CD4-positive, CD25-positive, alpha-beta regulatory T cell (primary cell): ENCODE measurements around the gene DIAPH3. TPM values are rescaled to one million over a fixed set of nuclear protein-coding genes. Genes with fewer than 3 reads are reported as not detected.

Experiments used
- ATAC-seq, 2 donors: fragments of 150-1000 bp; cut with Tn5 transposase; one replicate each; pipeline ENCODE4 v1.10.0; 2021; ENCODE audit warnings: low read depth in 2 of 2, moderate number of reproducible peaks in 2 of 2, moderate library complexity in 1 of 2
- DNase-seq, 3 donors: peaks; one replicate each; pipeline versions ENCODE4 v3.0.0 to v3.0.0-alpha.2; 2012 to 2022; ENCODE audit warnings: mixed read lengths in 1 of 3
- H3K27ac ChIP-seq: one replicate; pipeline ENCODE4 v1.7.0; 2013; ENCODE audit warnings: mild to moderate bottlenecking, low read length; ENCODE audit not compliant: insufficient read depth, poor library complexity, severe bottlenecking
- H3K27me3 ChIP-seq: one replicate; pipeline ENCODE4 v1.7.0; 2013; ENCODE audit warnings: low read length; ENCODE audit not compliant: control insufficient read depth, insufficient read depth
- H3K36me3 ChIP-seq: one replicate; pipeline ENCODE4 v1.7.0; 2013; ENCODE audit warnings: mild to moderate bottlenecking, low read length, moderate library complexity; ENCODE audit not compliant: control insufficient read depth, insufficient read depth
- H3K4me1 ChIP-seq: 2 replicates; pipeline ENCODE4 v1.7.0; 2013; ENCODE audit warnings: mild to moderate bottlenecking, low read length; ENCODE audit not compliant: insufficient read depth, control insufficient read depth, poor library complexity, severe bottlenecking
- H3K4me3 ChIP-seq: one replicate; pipeline ENCODE4 v1.7.0; 2013; ENCODE audit warnings: low read depth, mild to moderate bottlenecking, low read length, moderate library complexity
- H3K9me3 ChIP-seq, 2 experiments: 1 replicate in 1 of 2; 2 replicates in 1 of 2; pipeline ENCODE4 v1.7.0; 2013; ENCODE audit warnings: low read length in 2 of 2, mild to moderate bottlenecking in 1 of 2, moderate library complexity in 1 of 2; ENCODE audit not compliant: control insufficient read depth in 2 of 2
- H3K27ac Mint-ChIP-seq, 3 donors: one replicate each; pipeline ENCODE4 v1.8.0; 2020 to 2022; ENCODE audit warnings: mild to moderate bottlenecking in 3 of 3, mixed read lengths in 3 of 3, moderate library complexity in 2 of 3
- H3K27me3 Mint-ChIP-seq: one replicate; pipeline ENCODE4 v1.8.0; 2022; ENCODE audit warnings: mild to moderate bottlenecking, mixed read lengths
- H3K36me3 Mint-ChIP-seq: one replicate; pipeline ENCODE4 v1.8.0; 2020; ENCODE audit warnings: mixed read lengths
- H3K4me1 Mint-ChIP-seq, 4 donors: one replicate each; pipeline ENCODE4 v1.8.0; 2020 to 2022; ENCODE audit warnings: mixed read lengths in 4 of 4, mild to moderate bottlenecking in 1 of 4
- H3K4me3 Mint-ChIP-seq, 4 donors: one replicate each; pipeline ENCODE4 v1.8.0; 2020 to 2022; ENCODE audit warnings: mild to moderate bottlenecking in 4 of 4, mixed read lengths in 4 of 4, moderate library complexity in 3 of 4
- H3K9me3 Mint-ChIP-seq, 7 donors: one replicate each; pipeline ENCODE4 v1.8.0; 2020 to 2022; ENCODE audit warnings: mixed read lengths in 7 of 7, mild to moderate bottlenecking in 3 of 7, moderate library complexity in 2 of 7
- polyA plus RNA-seq, 4 donors: library from polyadenylated mRNA; unstranded; fragments of 300-500 nt; fragmentation: Illumina TruSeq; gene quantifications; one replicate each; pipeline ENCODE4 v1.2.3, GENCODE V29; 2021
- total RNA-seq: library from RNA; stranded (reverse); gene quantifications from one replicate; pipeline ENCODE4 v1.2.3, GENCODE V29; 2022

DIAPH3 gene
- total and polyA plus RNA-seq, 5 donors from 2014 or later: 0.09 to 0.57 (median 0.27) TPM

GRCh38 chr13:59793107-59793506, 370.6 kb downstream of the DIAPH3 start:
- H3K4me1 Mint-ChIP-seq: peaks cover 0 to 2% (median under 1%) of the 10 kb centered on the region in 4 donors
- no peaks in the 10 kb centered on the region for H3K9me3 ChIP-seq
- no peaks in the 10 kb centered on the region for H3K4me1 ChIP-seq

GRCh38 chr13:59790626-59791025, 373.1 kb downstream of the DIAPH3 start:
- Histone ChIP-seq H3K9me3 (no peaks in the 10 kb centered on the region), H3K36me3 (no peaks in the 10 kb centered on the region), H3K4me3 (no peak overlapping the region), H3K27ac (no peak overlapping the region), H3K4me1 (no peaks in the 10 kb centered on the region), H3K27me3 (no peaks in the 10 kb centered on the region)
- Mint-ChIP-seq H3K4me1 (peaks cover 0 to 2% (median under 1%) of the 10 kb centered on the region in 4 donors), H3K27me3 (no peaks in the 10 kb centered on the region), H3K36me3 (no peaks in the 10 kb centered on the region), H3K4me3 (no peak overlapping the region), H3K9me3 (no peaks in the 10 kb centered on the region), H3K27ac (no peak overlapping the region)
- DNase-seq: no peak
- no peak for ATAC-seq

More at GRCh38 chr13:59793107-59793506, 370.6 kb downstream of the DIAPH3 start:
- H3K36me3 Mint-ChIP-seq: no peaks in the 10 kb centered on the region
- Histone ChIP-seq H3K4me3 (no peak overlapping the region), H3K27ac (no peak overlapping the region), H3K27me3 (no peaks in the 10 kb centered on the region), H3K36me3 (no peaks in the 10 kb centered on the region)
- no peaks in the 10 kb centered on the region for H3K27me3 Mint-ChIP-seq
- DNase-seq (no peak), ATAC-seq (no peak)
- H3K9me3 Mint-ChIP-seq: no peaks in the 10 kb centered on the region
- no peak overlapping the region for H3K27ac Mint-ChIP-seq
- H3K4me3 Mint-ChIP-seq: no peak overlapping the region

- ATAC-seq (no peak), DNase-seq (no peak)
- no peaks in the 10 kb centered on the region for H3K9me3 Mint-ChIP-seq
- Histone ChIP-seq H3K9me3 (no peaks in the 10 kb centered on the region), H3K4me1 (no peaks in the 10 kb centered on the region), H3K4me3 (no peak overlapping the region), H3K27me3 (no peaks in the 10 kb centered on the region), H3K27ac (no peak overlapping the region), H3K36me3 (no peaks in the 10 kb centered on the region)
- H3K27ac Mint-ChIP-seq: no peak overlapping the region
- H3K27me3 Mint-ChIP-seq: no peaks in the 10 kb centered on the region
- no peaks in the 10 kb centered on the region for H3K36me3 Mint-ChIP-seq
- no peak overlapping the region for H3K4me3 Mint-ChIP-seq
- H3K4me1 Mint-ChIP-seq: peaks cover 0 to 2% (median under 1%) of the 10 kb centered on the region in 4 donors
Observed at GRCh38 chr13:59789558-59789957, 374.2 kb downstream of the DIAPH3 start.

GRCh38 chr13:59787679-59788078, 376.0 kb downstream of the DIAPH3 start:
- no peak for DNase-seq
- H3K36me3 ChIP-seq: no peaks in the 10 kb centered on the region
- Mint-ChIP-seq H3K4me3 (no peak overlapping the region), H3K9me3 (peaks cover 0 to 2% (median 0%) of the 10 kb centered on the region in 7 donors), H3K27me3 (no peaks in the 10 kb centered on the region), H3K27ac (no peak overlapping the region), H3K36me3 (no peaks in the 10 kb centered on the region), H3K4me1 (peaks cover 0 to 2% (median under 1%) of the 10 kb centered on the region in 4 donors)
- no peaks in the 10 kb centered on the region for H3K4me1 ChIP-seq
- ATAC-seq: no peak
- no peaks in the 10 kb centered on the region for H3K27me3 ChIP-seq
- no peak overlapping the region for H3K27ac ChIP-seq
- no peak overlapping the region for H3K4me3 ChIP-seq
- H3K9me3 ChIP-seq: no peaks in the 10 kb centered on the region

GRCh38 chr13:59782696-59783095, 381.0 kb downstream of the DIAPH3 start:
- Mint-ChIP-seq H3K27me3 (no peaks in the 10 kb centered on the region), H3K4me1 (peaks cover 0 to 4% (median 0%) of the 10 kb centered on the region in 4 donors), H3K9me3 (peaks cover 0 to 4% (median 0%) of the 10 kb centered on the region in 7 donors), H3K36me3 (no peaks in the 10 kb centered on the region), H3K4me3 (no peak overlapping the region), H3K27ac (no peak overlapping the region)
- Histone ChIP-seq H3K36me3 (no peaks in the 10 kb centered on the region), H3K9me3 (no peaks in the 10 kb centered on the region), H3K27me3 (no peaks in the 10 kb centered on the region), H3K4me3 (no peak overlapping the region), H3K27ac (no peak overlapping the region), H3K4me1 (no peaks in the 10 kb centered on the region)
- no peak for DNase-seq
- ATAC-seq: no peak

GRCh38 chr13:59780058-59780457, 383.7 kb downstream of the DIAPH3 start:
- Mint-ChIP-seq H3K27me3 (no peaks in the 10 kb centered on the region), H3K9me3 (peaks cover 0 to 4% (median 0%) of the 10 kb centered on the region in 7 donors), H3K4me1 (peaks cover 0 to 4% (median 0%) of the 10 kb centered on the region in 4 donors), H3K27ac (no peak overlapping the region), H3K4me3 (no peak overlapping the region), H3K36me3 (no peaks in the 10 kb centered on the region)
- no peaks in the 10 kb centered on the region for H3K36me3 ChIP-seq
- no peak overlapping the region for H3K27ac ChIP-seq
- no peak for DNase-seq
- ATAC-seq: no peak
- H3K9me3 ChIP-seq: no peaks in the 10 kb centered on the region
- H3K27me3 ChIP-seq: no peaks in the 10 kb centered on the region
- no peak overlapping the region for H3K4me3 ChIP-seq
- no peaks in the 10 kb centered on the region for H3K4me1 ChIP-seq

- H3K27me3 ChIP-seq: no peaks in the 10 kb centered on the region
- Mint-ChIP-seq H3K4me1 (no peaks in the 10 kb centered on the region), H3K27ac (no peak overlapping the region)
Observed at GRCh38 chr13:59776924-59777690, 386.6 kb downstream of the DIAPH3 start.

GRCh38 chr13:59774491-59774971, 389.2 kb downstream of the DIAPH3 start:
- ATAC-seq (no peak), DNase-seq (no peak)
- Histone ChIP-seq H3K9me3 (no peaks in the 10 kb centered on the region), H3K27ac (no peak overlapping the region), H3K4me1 (no peaks in the 10 kb centered on the region), H3K4me3 (no peak overlapping the region), H3K36me3 (no peaks in the 10 kb centered on the region), H3K27me3 (no peaks in the 10 kb centered on the region)
- no peaks in the 10 kb centered on the region for H3K27me3 Mint-ChIP-seq
- no peak overlapping the region for H3K27ac Mint-ChIP-seq
- no peaks in the 10 kb centered on the region for H3K9me3 Mint-ChIP-seq
- H3K4me1 Mint-ChIP-seq: no peaks in the 10 kb centered on the region
- H3K36me3 Mint-ChIP-seq: no peaks in the 10 kb centered on the region
- no peak overlapping the region for H3K4me3 Mint-ChIP-seq

More at GRCh38 chr13:59776924-59777690, 386.6 kb downstream of the DIAPH3 start:
- no peaks in the 10 kb centered on the region for H3K9me3 ChIP-seq
- no peak overlapping the region for H3K27ac ChIP-seq
- H3K36me3 ChIP-seq: no peaks in the 10 kb centered on the region
- no peak overlapping the region for H3K4me3 ChIP-seq
- Mint-ChIP-seq H3K27me3 (no peaks in the 10 kb centered on the region), H3K36me3 (no peaks in the 10 kb centered on the region), H3K4me3 (no peak overlapping the region), H3K9me3 (peaks cover 0 to 1% (median 0%) of the 10 kb centered on the region in 7 donors)
- ATAC-seq (no peak), DNase-seq (no peak)
- no peaks in the 10 kb centered on the region for H3K4me1 ChIP-seq
